Large intestine (tissue), 3 donors: ENCODE results near the gene FHOD3. TPM values are rescaled to one million over a fixed set of nuclear protein-coding genes. Genes with fewer than 3 reads are reported as not detected.

Experiments used
- DNase-seq, 2 donors: peaks; one replicate each; pipeline versions ENCODE4 v3.0.0 to v3.0.0-alpha.2; 2013
- H3K27ac ChIP-seq: one replicate; pipeline ENCODE4 v1.5.1; 2013; ENCODE audit warnings: low read length
- H3K27me3 ChIP-seq: 2 replicates; pipeline ENCODE4 v1.6.1; 2013; ENCODE audit warnings: low read length; ENCODE audit not compliant: control insufficient read depth, insufficient read depth
- H3K36me3 ChIP-seq: 2 replicates; pipeline ENCODE4 v1.6.1; 2013; ENCODE audit warnings: low read length; ENCODE audit not compliant: control insufficient read depth, insufficient read depth
- H3K4me1 ChIP-seq: one replicate; pipeline ENCODE4 v1.6.1; 2013; ENCODE audit warnings: low read length; ENCODE audit not compliant: control insufficient read depth, insufficient read depth
- H3K4me3 ChIP-seq: one replicate; pipeline ENCODE4 v1.5.1; 2013; ENCODE audit warnings: low read length
- H3K9me3 ChIP-seq: one replicate; pipeline ENCODE4 v1.6.1; 2013; ENCODE audit warnings: mild to moderate bottlenecking, low read depth, low read length, moderate library complexity; ENCODE audit not compliant: control insufficient read depth
- WGBS: methylation state at CpG from one replicate; pipeline ENCODE4 v1.1.5; 2013; ENCODE audit warnings: low lambda C conversion rate; ENCODE audit not compliant: insufficient coverage; 5-methylcytosine and 5-hydroxymethylcytosine counted together
- polyA plus RNA-seq: library from polyadenylated mRNA; unstranded; fragments of 120-200 nt; gene quantifications from one replicate; pipeline ENCODE4 v1.2.1, GENCODE V29; 2013

The FHOD3 gene
- polyA plus RNA-seq, 1 donor, result 10.5 TPM

GRCh38 chr18:36295214-36295613 is 2.3 kb upstream of the FHOD3 start:
- no peak overlapping the region for H3K4me3 ChIP-seq
- DNase-seq, result no peak
- peaks cover 60% of the 10 kb centered on the region for H3K27me3 ChIP-seq
- no peak overlapping the region for H3K27ac ChIP-seq
- no peaks in the 10 kb centered on the region for H3K36me3 ChIP-seq
- no CpG with 5 or more reads among the region's 1 CpG for WGBS
- no peaks in the 10 kb centered on the region for H3K9me3 ChIP-seq
- no peaks in the 10 kb centered on the region for H3K4me1 ChIP-seq

- Histone ChIP-seq H3K9me3 (no peaks in the 10 kb centered on the region), H3K4me1 (no peaks in the 10 kb centered on the region), H3K27me3 (peaks cover 65% of the 10 kb centered on the region), H3K4me3 (no peak overlapping the region), H3K27ac (no peak overlapping the region), H3K36me3 (no peaks in the 10 kb centered on the region)
- WGBS, result no CpG with 5 or more reads among the region's 21 CpGs
- no peak for DNase-seq
Measured at GRCh38 chr18:36295880-36296301, 1.6 kb upstream of the FHOD3 start.

- H3K4me3 ChIP-seq, result peak overlapping the region; percentile 28
- H3K4me1 ChIP-seq, result no peaks in the 10 kb centered on the region
- H3K9me3 ChIP-seq, result no peaks in the 10 kb centered on the region
- no CpG with 5 or more reads among the region's 47 CpGs for WGBS
- DNase-seq, result peak in 1 of 2 donors; percentile 60
- H3K36me3 ChIP-seq, result no peaks in the 10 kb centered on the region
- peaks cover 67% of the 10 kb centered on the region for H3K27me3 ChIP-seq
- H3K27ac ChIP-seq, result no peak overlapping the region
Measured at GRCh38 chr18:36296650-36297416, 680 bp upstream of the FHOD3 start.

GRCh38 chr18:36298126-36298741 is 721 bp downstream of the FHOD3 start:
- H3K9me3 ChIP-seq, result no peaks in the 10 kb centered on the region
- no peaks in the 10 kb centered on the region for H3K4me1 ChIP-seq
- DNase-seq, result no peak
- no peaks in the 10 kb centered on the region for H3K36me3 ChIP-seq
- no CpG with 5 or more reads among the region's 67 CpGs for WGBS
- peak overlapping the region; percentile 33 for H3K4me3 ChIP-seq
- peaks cover 77% of the 10 kb centered on the region for H3K27me3 ChIP-seq
- no peak overlapping the region for H3K27ac ChIP-seq

- 93% methylated on average over 2 of the region's 6 CpGs for WGBS
- no peak for DNase-seq
- H3K27ac ChIP-seq, result no peak overlapping the region
- H3K36me3 ChIP-seq, result no peaks in the 10 kb centered on the region
- H3K4me3 ChIP-seq, result no peak overlapping the region
- H3K27me3 ChIP-seq, result peaks cover 77% of the 10 kb centered on the region
- no peaks in the 10 kb centered on the region for H3K4me1 ChIP-seq
- H3K9me3 ChIP-seq, result no peaks in the 10 kb centered on the region
Measured at GRCh38 chr18:36299015-36299414, 1.5 kb downstream of the FHOD3 start.

- Histone ChIP-seq H3K36me3 (no peaks in the 10 kb centered on the region), H3K27ac (no peak overlapping the region), H3K9me3 (no peaks in the 10 kb centered on the region), H3K4me3 (no peak overlapping the region), H3K4me1 (no peaks in the 10 kb centered on the region), H3K27me3 (peaks cover 68% of the 10 kb centered on the region)
- no CpG with 5 or more reads among the region's 6 CpGs for WGBS
- no peak for DNase-seq
Measured at GRCh38 chr18:36300211-36300610, 2.7 kb downstream of the FHOD3 start.

GRCh38 chr18:36301884-36302283 is 4.4 kb downstream of the FHOD3 start:
- Histone ChIP-seq H3K4me1 (no peaks in the 10 kb centered on the region), H3K4me3 (no peak overlapping the region), H3K9me3 (no peaks in the 10 kb centered on the region), H3K27me3 (peaks cover 62% of the 10 kb centered on the region), H3K36me3 (no peaks in the 10 kb centered on the region), H3K27ac (no peak overlapping the region)
- no peak for DNase-seq
- no CpG with 5 or more reads among the region's 5 CpGs for WGBS

- Histone ChIP-seq H3K4me1 (no peaks in the 10 kb centered on the region), H3K36me3 (no peaks in the 10 kb centered on the region), H3K4me3 (no peak overlapping the region), H3K27ac (no peak overlapping the region), H3K9me3 (no peaks in the 10 kb centered on the region), H3K27me3 (peaks cover 58% of the 10 kb centered on the region)
- no CpG with 5 or more reads among the region's 2 CpGs for WGBS
- no peak for DNase-seq
Measured at GRCh38 chr18:36302676-36303075, 5.2 kb downstream of the FHOD3 start.

- peaks cover 51% of the 10 kb centered on the region for H3K27me3 ChIP-seq
Measured at GRCh38 chr18:36303211-36303844, 5.8 kb downstream of the FHOD3 start.

GRCh38 chr18:36304723-36305122 is 7.2 kb downstream of the FHOD3 start:
- Histone ChIP-seq H3K4me1 (no peaks in the 10 kb centered on the region), H3K4me3 (no peak overlapping the region), H3K36me3 (no peaks in the 10 kb centered on the region), H3K27me3 (peaks cover 42% of the 10 kb centered on the region), H3K27ac (no peak overlapping the region), H3K9me3 (no peaks in the 10 kb centered on the region)
- DNase-seq, result no peak
- no CpG with 5 or more reads among the region's 3 CpGs for WGBS

More at GRCh38 chr18:36303211-36303844, 5.8 kb downstream of the FHOD3 start:
- Histone ChIP-seq H3K4me3 (no peak overlapping the region), H3K4me1 (no peaks in the 10 kb centered on the region), H3K36me3 (no peaks in the 10 kb centered on the region), H3K27ac (no peak overlapping the region), H3K9me3 (no peaks in the 10 kb centered on the region)
- DNase-seq, result no peak
- WGBS, result 20% methylated on average over 1 of the region's 6 CpGs
